Endothelial cell (in vitro differentiated cells): Measurements from ENCODE around the gene N4BP2L1. TPM values are rescaled to one million over a fixed set of nuclear protein-coding genes. Genes with fewer than 3 reads are reported as not detected.

Experiments
- DNase-seq: peaks from one replicate; pipeline ENCODE4 v3.0.0; 2021; ENCODE audit warnings: low spot score
- H3K27ac Mint-ChIP-seq: one replicate; pipeline ENCODE4 v1.8.0; 2021; ENCODE audit warnings: mixed read lengths, inconsistent platforms; ENCODE audit not compliant: unreplicated experiment
- H3K27me3 Mint-ChIP-seq: one replicate; pipeline ENCODE4 v1.8.0; 2021; ENCODE audit warnings: mild to moderate bottlenecking, moderate library complexity, mixed read lengths, inconsistent platforms; ENCODE audit not compliant: unreplicated experiment
- H3K36me3 Mint-ChIP-seq: one replicate; pipeline ENCODE4 v1.8.0; 2021; ENCODE audit warnings: mild to moderate bottlenecking, low read depth, mixed read lengths, inconsistent platforms; ENCODE audit not compliant: unreplicated experiment
- H3K4me1 Mint-ChIP-seq: one replicate; pipeline ENCODE4 v1.8.0; 2021; ENCODE audit warnings: mild to moderate bottlenecking, mixed read lengths, inconsistent platforms; ENCODE audit not compliant: unreplicated experiment
- H3K4me3 Mint-ChIP-seq: one replicate; pipeline ENCODE4 v1.8.0; 2021; ENCODE audit warnings: mild to moderate bottlenecking, mixed read lengths, inconsistent platforms; ENCODE audit not compliant: unreplicated experiment
- H3K9me3 Mint-ChIP-seq: one replicate; pipeline ENCODE4 v1.8.0; 2021; ENCODE audit warnings: mixed read lengths, inconsistent platforms; ENCODE audit not compliant: unreplicated experiment
- total RNA-seq: library from RNA; stranded (reverse); fragmentation: NEBNext Ultra II Directional; extraction: Animal tissue kit (Norgen Biotek cat#: 25700); gene quantifications from one replicate; pipeline ENCODE4 v1.2.1, GENCODE V29; 2021; ENCODE audit not compliant: unreplicated experiment
- TF ChIP-seq, protein P1 (sequence below): fragments of 200-600 bp; sonication (generic); IDR thresholded peaks from one replicate; pipeline ENCODE4 v1.5.0; 2021; ENCODE audit warnings: antibody characterized with exemption; ENCODE audit not compliant: unreplicated experiment

The N4BP2L1 gene
- total RNA-seq, 1 donor from 2014 or later = 4.2 TPM

DNA sequence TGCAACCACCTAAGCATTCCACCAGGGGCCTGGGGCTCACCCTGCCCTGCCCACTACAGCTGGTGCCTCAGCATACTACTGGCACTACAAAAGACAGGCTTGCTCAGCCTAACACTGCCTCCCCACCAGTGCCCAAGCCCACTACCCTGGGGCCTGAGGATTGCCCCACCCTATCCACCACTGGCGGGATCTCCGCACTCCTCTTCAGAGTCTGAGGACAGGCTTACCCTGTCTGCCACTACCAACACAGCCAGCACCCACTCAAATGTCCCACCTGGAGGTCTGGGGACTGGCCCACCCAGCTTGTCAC lies 27.6 kb upstream of the N4BP2L1 start:
- TF ChIP-seq, protein P1, sequence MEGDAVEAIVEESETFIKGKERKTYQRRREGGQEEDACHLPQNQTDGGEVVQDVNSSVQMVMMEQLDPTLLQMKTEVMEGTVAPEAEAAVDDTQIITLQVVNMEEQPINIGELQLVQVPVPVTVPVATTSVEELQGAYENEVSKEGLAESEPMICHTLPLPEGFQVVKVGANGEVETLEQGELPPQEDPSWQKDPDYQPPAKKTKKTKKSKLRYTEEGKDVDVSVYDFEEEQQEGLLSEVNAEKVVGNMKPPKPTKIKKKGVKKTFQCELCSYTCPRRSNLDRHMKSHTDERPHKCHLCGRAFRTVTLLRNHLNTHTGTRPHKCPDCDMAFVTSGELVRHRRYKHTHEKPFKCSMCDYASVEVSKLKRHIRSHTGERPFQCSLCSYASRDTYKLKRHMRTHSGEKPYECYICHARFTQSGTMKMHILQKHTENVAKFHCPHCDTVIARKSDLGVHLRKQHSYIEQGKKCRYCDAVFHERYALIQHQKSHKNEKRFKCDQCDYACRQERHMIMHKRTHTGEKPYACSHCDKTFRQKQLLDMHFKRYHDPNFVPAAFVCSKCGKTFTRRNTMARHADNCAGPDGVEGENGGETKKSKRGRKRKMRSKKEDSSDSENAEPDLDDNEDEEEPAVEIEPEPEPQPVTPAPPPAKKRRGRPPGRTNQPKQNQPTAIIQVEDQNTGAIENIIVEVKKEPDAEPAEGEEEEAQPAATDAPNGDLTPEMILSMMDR = no peak
- H3K4me1 Mint-ChIP-seq = no peaks in the 10 kb centered on the region
- no peaks in the 10 kb centered on the region for H3K9me3 Mint-ChIP-seq
- H3K36me3 Mint-ChIP-seq = peaks cover 5% of the 10 kb centered on the region
- no peak overlapping the region for H3K27ac Mint-ChIP-seq
- peaks cover 1% of the 10 kb centered on the region for H3K27me3 Mint-ChIP-seq
- no peak overlapping the region for H3K4me3 Mint-ChIP-seq
- DNase-seq = no peak

DNA sequence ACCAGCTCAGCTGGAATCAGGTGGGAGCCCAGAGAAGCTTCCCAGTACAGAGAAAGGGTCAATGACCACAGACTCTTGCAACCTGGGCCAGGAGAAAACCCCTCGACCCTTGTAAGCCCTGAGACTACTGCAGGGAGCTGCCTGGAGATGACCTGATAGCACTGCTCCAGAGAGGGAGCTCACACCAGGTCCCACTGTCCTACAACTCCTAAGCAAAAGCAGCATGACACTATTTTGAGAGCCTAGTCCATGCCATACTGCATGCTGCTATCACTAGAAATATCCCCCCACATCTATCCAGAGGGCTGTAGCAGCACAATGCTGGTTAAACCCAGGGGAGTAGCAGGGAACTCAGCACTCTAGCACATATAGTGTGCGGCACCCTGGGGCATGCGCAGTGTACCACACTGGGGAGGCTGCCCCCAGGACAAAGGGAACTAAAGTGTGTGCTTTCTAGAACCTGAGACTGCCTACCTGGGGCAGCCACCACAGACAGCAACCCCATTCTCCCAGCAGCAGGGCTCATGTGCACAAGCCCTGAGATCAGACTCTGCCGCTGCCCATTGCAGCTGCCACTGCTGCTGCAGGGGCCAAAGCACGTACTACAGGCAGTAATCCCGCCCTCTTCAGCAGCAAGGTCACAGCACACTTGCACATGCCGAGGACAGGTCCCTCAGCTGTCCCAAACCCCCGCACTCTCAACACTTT lies 27.1 kb upstream of the N4BP2L1 start:
- peaks cover 1% of the 10 kb centered on the region for H3K27me3 Mint-ChIP-seq
- TF ChIP-seq, protein P1 = no peak
- no peak for DNase-seq
- H3K4me1 Mint-ChIP-seq = no peaks in the 10 kb centered on the region
- H3K4me3 Mint-ChIP-seq = no peak overlapping the region
- H3K27ac Mint-ChIP-seq = no peak overlapping the region
- no peaks in the 10 kb centered on the region for H3K9me3 Mint-ChIP-seq
- H3K36me3 Mint-ChIP-seq = peaks cover 5% of the 10 kb centered on the region

DNA sequence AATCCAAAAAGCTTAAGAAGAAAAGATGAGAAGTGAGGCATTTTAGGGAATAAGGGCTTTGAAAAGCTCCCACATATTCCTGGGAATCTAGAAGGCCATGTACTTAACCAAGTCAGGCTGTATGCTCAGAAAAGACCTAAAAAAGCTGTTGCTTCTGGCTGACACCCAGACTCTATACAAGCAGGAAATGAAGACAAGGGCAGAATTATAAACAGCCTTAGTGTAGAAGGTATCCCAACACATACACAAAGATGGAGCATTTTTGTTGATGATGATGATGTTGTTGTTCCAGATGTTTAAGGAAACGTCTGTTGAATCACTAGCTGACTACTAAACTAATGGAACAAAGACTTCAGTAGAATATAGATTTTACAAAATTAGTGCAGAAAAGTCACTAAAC lies 26.1 kb upstream of the N4BP2L1 start:
- Mint-ChIP-seq H3K27me3 (peaks cover 1% of the 10 kb centered on the region), H3K9me3 (no peaks in the 10 kb centered on the region), H3K27ac (no peak overlapping the region), H3K4me1 (no peaks in the 10 kb centered on the region), H3K36me3 (peaks cover 5% of the 10 kb centered on the region), H3K4me3 (no peak overlapping the region)
- TF ChIP-seq, protein P1 = no peak
- no peak for DNase-seq

DNA sequence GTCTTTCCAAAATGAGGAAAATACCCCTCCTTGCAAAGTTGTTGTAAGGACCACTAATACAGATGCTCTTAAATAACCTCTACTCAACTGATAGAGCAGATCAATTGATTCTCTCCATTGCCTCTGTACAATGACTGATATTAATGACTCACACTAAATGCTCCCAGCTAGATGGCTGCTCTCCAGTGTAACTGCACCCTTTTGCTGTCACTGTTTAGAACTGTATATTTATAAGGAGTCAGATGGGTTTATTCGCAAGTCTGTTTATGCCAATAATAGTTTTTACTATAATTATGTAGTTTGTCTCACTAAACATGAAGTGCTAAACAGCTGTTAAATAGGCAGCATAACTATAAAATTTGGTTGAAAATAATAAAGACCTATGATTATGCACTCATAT lies 21.0 kb upstream of the N4BP2L1 start:
- Mint-ChIP-seq H3K36me3 (no peaks in the 10 kb centered on the region), H3K4me1 (no peaks in the 10 kb centered on the region), H3K9me3 (no peaks in the 10 kb centered on the region), H3K27me3 (no peaks in the 10 kb centered on the region), H3K4me3 (no peak overlapping the region), H3K27ac (no peak overlapping the region)
- TF ChIP-seq, protein P1 = no peak
- DNase-seq = no peak

DNA sequence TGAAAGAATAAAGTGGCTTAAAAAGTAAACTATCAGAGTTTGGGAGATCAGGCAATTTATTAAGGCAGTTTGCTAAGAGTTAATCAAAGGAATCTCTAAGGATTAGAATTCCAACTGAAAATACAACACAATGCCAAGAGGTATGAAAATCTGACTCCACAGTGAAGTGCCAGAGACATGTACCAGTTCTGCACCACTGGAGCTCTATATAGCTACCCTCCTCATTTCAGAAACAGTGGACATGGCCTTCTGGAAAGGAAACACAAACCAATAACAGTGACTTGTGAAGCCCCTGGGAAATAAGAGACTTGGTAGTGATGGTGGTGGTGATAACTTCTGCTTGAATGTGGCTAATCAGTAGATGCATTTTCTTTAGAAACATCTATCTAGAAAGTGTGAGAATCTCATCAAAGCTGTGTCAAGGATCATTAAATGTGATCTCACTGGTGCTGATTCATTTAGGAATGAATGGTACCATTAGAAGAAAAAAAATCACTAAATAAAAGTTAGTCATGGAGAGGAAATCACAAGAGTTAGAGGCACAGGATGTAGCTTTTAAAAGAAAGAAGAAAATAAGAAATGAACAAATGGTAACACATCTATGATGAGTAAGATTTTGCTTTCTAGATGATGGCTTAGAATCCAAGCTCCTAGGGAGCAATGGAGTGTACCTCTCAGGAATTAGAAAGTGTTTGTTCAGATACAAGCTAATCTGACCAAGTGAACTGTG lies 20.1 kb upstream of the N4BP2L1 start:
- H3K4me1 Mint-ChIP-seq = no peaks in the 10 kb centered on the region
- TF ChIP-seq, protein P1 = no peak
- no peaks in the 10 kb centered on the region for H3K9me3 Mint-ChIP-seq
- H3K4me3 Mint-ChIP-seq = no peak overlapping the region
- no peak for DNase-seq
- H3K27ac Mint-ChIP-seq = no peak overlapping the region
- H3K36me3 Mint-ChIP-seq = no peaks in the 10 kb centered on the region
- no peaks in the 10 kb centered on the region for H3K27me3 Mint-ChIP-seq
